K562 (cell line): ENCODE data around the gene ZFP57. TPM values are rescaled to one million over a fixed set of nuclear protein-coding genes. Genes with fewer than 3 reads are reported as not detected.

ENCODE experiments used
- DACH1 ChIP-seq: fragments of 450-650 bp; IDR thresholded peaks from 2 replicates; pipeline ENCODE4 v1.6.1; 2018; ENCODE audit not compliant: partially characterized antibody
- HDAC8 ChIP-seq: fragments of 450-650 bp; IDR thresholded peaks from 2 replicates; pipeline ENCODE4 v1.6.1; 2016; ENCODE audit warnings: mild to moderate bottlenecking, missing genetic modification characterization, moderate library complexity, missing compliant biosample characterization
- RAD51 ChIP-seq: fragments of 450-650 bp; IDR thresholded peaks from 2 replicates; pipeline ENCODE4 v1.7.1; 2016; ENCODE audit warnings: low read depth, mild to moderate bottlenecking, borderline replicate concordance
- RNF2 ChIP-seq: sonication (generic); IDR thresholded peaks from 2 replicates; pipeline ENCODE4 v1.6.1; 2016
- ZBTB2 ChIP-seq: fragments of 450-650 bp; IDR thresholded peaks from 2 replicates; pipeline ENCODE4 v1.6.1; 2016; ENCODE audit warnings: antibody characterized with exemption
- ZBTB26 ChIP-seq: fragments of 450-650 bp; formaldehyde crosslinking; IDR thresholded peaks from 2 replicates; pipeline ENCODE4 v1.4.0; 2022; ENCODE audit warnings: missing genetic modification characterization
- ZNF76 ChIP-seq: fragments of 250-450 bp; sonication (Bioruptor Pico); IDR thresholded peaks from 2 replicates; pipeline ENCODE4 v1.4.0; 2020; ENCODE audit warnings: mild to moderate bottlenecking, moderate library complexity, borderline replicate concordance
- polyA plus RNA-seq, 8 experiments: library from polyadenylated mRNA; depleted of rRNA in 4 of 8; stranded (reverse) in 5 of 8; unstranded in 3 of 8; fragments of >200 nt; fragmentation: Nextera tagmentation in 2 of 8; fragmentation: Illumina TruSeq in 1 of 8; extraction: Ambion mirVana in 2 of 8; extraction: Trizol in 1 of 8; gene quantifications; 2 replicates each; pipeline versions ENCODE4 v1.2.1 to v1.2.3, GENCODE V29; 2011 to 2014; ENCODE audit warnings: inconsistent platforms in 1 of 8, missing spikeins in 1 of 8
- small RNA-seq: library from RNA; depleted of rRNA; stranded (forward); fragments of <200 nt; gene quantifications from one replicate; pipeline ENCODE3, GENCODE V24; 2014
- total RNA-seq, 7 experiments: library from RNA; depleted of rRNA in 6 of 7; stranded (reverse); fragments of >200 nt in 6 of 7; fragmentation: Illumina TruSeq in 2 of 7; extraction: Trizol in 2 of 7; gene quantifications; 2 replicates each; pipeline versions ENCODE4 v1.2.1 to v1.2.3, GENCODE V29; 2011 to 2021; ENCODE audit warnings: low replicate concordance in 1 of 7

Gene ZFP57
- total and polyA plus RNA-seq, 9 of the 15 experiments (the other 6 are each of a cell fraction or from before 2014, with no cell fraction given), result 0.04 to 0.28 (median 0.13) TPM

- no peak for TF ChIP-seq RNF2
- no peak for TF ChIP-seq ZBTB26 (CRISPR knock-in tag)
- no peak for TF ChIP-seq HDAC8 (tag)
- no peak for TF ChIP-seq RAD51
- TF ChIP-seq ZBTB2, result no peak
- TF ChIP-seq DACH1, result no peak
- no peak for TF ChIP-seq ZNF76 (CRISPR knock-in tag)
- TF ChIP-seq, all 486 proteins: peak for 0
These were observed 56.4 kb downstream of the ZFP57 start (continued) for GRCh38 chr6:29624520-29624961.

Small RNA genes within 50 kb of the gene (small RNA-seq; reads per million reads assigned to genes)
- not detected for gene SUMO2P1

Other genes with a start within 250 kb of the ZFP57 start
Only the 7 nearest of the 10 such genes appear.
- not detected in 2 replicates for gene MAS1L, start 193.2 kb downstream of the ZFP57 start, total RNA-seq (2014; rRNA removed)
- not detected in 2 replicates for gene MAS1L, start 193.2 kb downstream of the ZFP57 start, total RNA-seq (2014; rRNA removed; fragmentation: Illumina TruSeq; extraction: Trizol)
- gene MAS1L, start 193.2 kb downstream of the ZFP57 start, total RNA-seq (2015; rRNA removed; fragmentation: Illumina TruSeq; extraction: Trizol), result not detected in 2 replicates
- gene MAS1L, start 193.2 kb downstream of the ZFP57 start, total RNA-seq (2021), result not detected in 2 replicates
- not detected in 2 replicates for gene MAS1L, start 193.2 kb downstream of the ZFP57 start, polyA plus RNA-seq (2011; rRNA removed)
- not detected in 2 replicates for gene MAS1L, start 193.2 kb downstream of the ZFP57 start, polyA plus RNA-seq (2014; fragmentation: Illumina TruSeq; extraction: Trizol)
- not detected for gene MAS1L, start 193.2 kb downstream of the ZFP57 start, polyA plus RNA-seq (2014; fragmentation: Nextera tagmentation; extraction: Ambion mirVana)
- not detected in 2 replicates for gene MAS1L, start 193.2 kb downstream of the ZFP57 start, polyA plus RNA-seq (2014; rRNA removed)
- not detected in 2 replicates for gene UBD, start 121.4 kb downstream of the ZFP57 start, total RNA-seq (2014; rRNA removed)
- not detected in 2 replicates for gene UBD, start 121.4 kb downstream of the ZFP57 start, total RNA-seq (2014; rRNA removed; fragmentation: Illumina TruSeq; extraction: Trizol)
- gene UBD, start 121.4 kb downstream of the ZFP57 start, total RNA-seq (2015; rRNA removed; fragmentation: Illumina TruSeq; extraction: Trizol), result not detected in 2 replicates
- gene UBD, start 121.4 kb downstream of the ZFP57 start, total RNA-seq (2021), result not detected in 2 replicates
- not detected in 2 replicates for gene UBD, start 121.4 kb downstream of the ZFP57 start, polyA plus RNA-seq (2011; rRNA removed)
- not detected in 2 replicates for gene UBD, start 121.4 kb downstream of the ZFP57 start, polyA plus RNA-seq (2014; fragmentation: Illumina TruSeq; extraction: Trizol)
- not detected for gene UBD, start 121.4 kb downstream of the ZFP57 start, polyA plus RNA-seq (2014; fragmentation: Nextera tagmentation; extraction: Ambion mirVana)
- gene UBD, start 121.4 kb downstream of the ZFP57 start, polyA plus RNA-seq (2014; rRNA removed), result 0.08 TPM in 1 of 2 replicates, not detected in the other
- not detected in 2 replicates for gene OR2H2, start 96.0 kb downstream of the ZFP57 start, total RNA-seq (2014; rRNA removed)
- gene OR2H2, start 96.0 kb downstream of the ZFP57 start, total RNA-seq (2014; rRNA removed; fragmentation: Illumina TruSeq; extraction: Trizol), result not detected in 2 replicates
- gene OR2H2, start 96.0 kb downstream of the ZFP57 start, total RNA-seq (2015; rRNA removed; fragmentation: Illumina TruSeq; extraction: Trizol), result not detected in 2 replicates
- not detected in 2 replicates for gene OR2H2, start 96.0 kb downstream of the ZFP57 start, total RNA-seq (2021)
- gene OR2H2, start 96.0 kb downstream of the ZFP57 start, polyA plus RNA-seq (2011; rRNA removed), result not detected in 2 replicates
- not detected in 2 replicates for gene OR2H2, start 96.0 kb downstream of the ZFP57 start, polyA plus RNA-seq (2014; fragmentation: Illumina TruSeq; extraction: Trizol)
- not detected for gene OR2H2, start 96.0 kb downstream of the ZFP57 start, polyA plus RNA-seq (2014; fragmentation: Nextera tagmentation; extraction: Ambion mirVana)
- gene OR2H2, start 96.0 kb downstream of the ZFP57 start, polyA plus RNA-seq (2014; rRNA removed), result not detected in 2 replicates
- 8.4 and 13.8 TPM in 2 replicates for gene GABBR1, start 48.0 kb downstream of the ZFP57 start, total RNA-seq (2014; rRNA removed)
- gene GABBR1, start 48.0 kb downstream of the ZFP57 start, total RNA-seq (2014; rRNA removed; fragmentation: Illumina TruSeq; extraction: Trizol), result 13.8 and 18.0 TPM in 2 replicates
- gene GABBR1, start 48.0 kb downstream of the ZFP57 start, total RNA-seq (2015; rRNA removed; fragmentation: Illumina TruSeq; extraction: Trizol), result 20.8 and 24.1 TPM in 2 replicates
- 32.0 and 43.6 TPM in 2 replicates for gene GABBR1, start 48.0 kb downstream of the ZFP57 start, total RNA-seq (2021)
- 32.0 and 38.1 TPM in 2 replicates for gene GABBR1, start 48.0 kb downstream of the ZFP57 start, polyA plus RNA-seq (2011; rRNA removed)
- 30.7 and 39.5 TPM in 2 replicates for gene GABBR1, start 48.0 kb downstream of the ZFP57 start, polyA plus RNA-seq (2014; fragmentation: Illumina TruSeq; extraction: Trizol)
- 1 to 10 TPM; 2.2 to 2.4 TPM for gene GABBR1, start 48.0 kb downstream of the ZFP57 start, polyA plus RNA-seq (2014; fragmentation: Nextera tagmentation; extraction: Ambion mirVana)
- 42.1 and 48.3 TPM in 2 replicates for gene GABBR1, start 48.0 kb downstream of the ZFP57 start, polyA plus RNA-seq (2014; rRNA removed)
- not detected in 2 replicates for gene MOG, start 24.1 kb downstream of the ZFP57 start, total RNA-seq (2014; rRNA removed)
- not detected in 2 replicates for gene MOG, start 24.1 kb downstream of the ZFP57 start, total RNA-seq (2014; rRNA removed; fragmentation: Illumina TruSeq; extraction: Trizol)
- gene MOG, start 24.1 kb downstream of the ZFP57 start, total RNA-seq (2015; rRNA removed; fragmentation: Illumina TruSeq; extraction: Trizol), result not detected in 2 replicates
- gene MOG, start 24.1 kb downstream of the ZFP57 start, total RNA-seq (2021), result not detected in 2 replicates
- gene MOG, start 24.1 kb downstream of the ZFP57 start, polyA plus RNA-seq (2011; rRNA removed), result not detected in 2 replicates
- gene MOG, start 24.1 kb downstream of the ZFP57 start, polyA plus RNA-seq (2014; fragmentation: Illumina TruSeq; extraction: Trizol), result not detected in 2 replicates
- gene MOG, start 24.1 kb downstream of the ZFP57 start, polyA plus RNA-seq (2014; fragmentation: Nextera tagmentation; extraction: Ambion mirVana), result not detected
- gene MOG, start 24.1 kb downstream of the ZFP57 start, polyA plus RNA-seq (2014; rRNA removed), result not detected in 2 replicates
- not detected in 2 replicates for gene HLA-F, start 42.3 kb upstream of the ZFP57 start, total RNA-seq (2014; rRNA removed)
- not detected in 2 replicates for gene HLA-F, start 42.3 kb upstream of the ZFP57 start, total RNA-seq (2014; rRNA removed; fragmentation: Illumina TruSeq; extraction: Trizol)
- gene HLA-F, start 42.3 kb upstream of the ZFP57 start, total RNA-seq (2015; rRNA removed; fragmentation: Illumina TruSeq; extraction: Trizol), result not detected in 2 replicates
- 0.40 and 0.89 TPM in 2 replicates for gene HLA-F, start 42.3 kb upstream of the ZFP57 start, total RNA-seq (2021)
- gene HLA-F, start 42.3 kb upstream of the ZFP57 start, polyA plus RNA-seq (2011; rRNA removed), result not detected in 2 replicates
- not detected in 2 replicates for gene HLA-F, start 42.3 kb upstream of the ZFP57 start, polyA plus RNA-seq (2014; fragmentation: Illumina TruSeq; extraction: Trizol)
- gene HLA-F, start 42.3 kb upstream of the ZFP57 start, polyA plus RNA-seq (2014; fragmentation: Nextera tagmentation; extraction: Ambion mirVana), result under 1 TPM; 0.46 to 0.76 TPM
- 0.15 TPM in 1 of 2 replicates, not detected in the other for gene HLA-F, start 42.3 kb upstream of the ZFP57 start, polyA plus RNA-seq (2014; rRNA removed)
- not detected in 2 replicates for gene HLA-G, start 146.7 kb upstream of the ZFP57 start, total RNA-seq (2014; rRNA removed)
- gene HLA-G, start 146.7 kb upstream of the ZFP57 start, total RNA-seq (2014; rRNA removed; fragmentation: Illumina TruSeq; extraction: Trizol), result not detected in 2 replicates
- gene HLA-G, start 146.7 kb upstream of the ZFP57 start, total RNA-seq (2015; rRNA removed; fragmentation: Illumina TruSeq; extraction: Trizol), result not detected in 2 replicates
- gene HLA-G, start 146.7 kb upstream of the ZFP57 start, total RNA-seq (2021), result not detected in 2 replicates
- not detected in 2 replicates for gene HLA-G, start 146.7 kb upstream of the ZFP57 start, polyA plus RNA-seq (2011; rRNA removed)
- gene HLA-G, start 146.7 kb upstream of the ZFP57 start, polyA plus RNA-seq (2014; fragmentation: Illumina TruSeq; extraction: Trizol), result not detected in 2 replicates
- not detected for gene HLA-G, start 146.7 kb upstream of the ZFP57 start, polyA plus RNA-seq (2014; fragmentation: Nextera tagmentation; extraction: Ambion mirVana)
- 0.13 TPM in 1 of 2 replicates, not detected in the other for gene HLA-G, start 146.7 kb upstream of the ZFP57 start, polyA plus RNA-seq (2014; rRNA removed)